Measurements from ENCODE around the gene PTPRCAP. TPM values are rescaled to one million over a fixed set of nuclear protein-coding genes. Genes with fewer than 3 reads are reported as not detected.

Gene PTPRCAP
- polyA plus RNA-seq, 1 of the 3 experiments (the other 2 are of a cell fraction) = 1.4 TPM

GRCh38 chr11:67396587-67397389 lies 40.7 kb downstream of the PTPRCAP start:
- Histone ChIP-seq H3K36me3 (replicated peaks in 1 of 2; ENCODE audit: control insufficient read depth in 1 of 2, insufficient read depth in 2 of 2, low read length in 1 of 2) (peaks cover 8 to 22% of the 10 kb centered on the region in 2 experiments), H3K79me2 (ENCODE audit: insufficient read depth) (peaks cover 33% of the 10 kb centered on the region), H3K27ac (ENCODE audit: low read depth in 2 of 2, low read length in 1 of 2) (no peak overlapping the region), H3K4me2 (no peak overlapping the region), H3K9me3 (no peaks in the 10 kb centered on the region), H4K20me1 (ENCODE audit: insufficient read depth) (peaks cover 14% of the 10 kb centered on the region), H3K9me2 (no peaks in the 10 kb centered on the region), H3K4me1 (ENCODE audit: control insufficient read depth in 1 of 2, insufficient read depth in 2 of 2, low read depth in 1 of 2, low read length in 1 of 2) (peaks cover 6 to 20% of the 10 kb centered on the region in 2 experiments; a peak in 2 of 4 replicates), H3K9ac (no peak overlapping the region), H3F3A (replicated peaks; ENCODE audit: insufficient read depth) (peaks cover 5% of the 10 kb centered on the region), H2AFZ (ENCODE audit: low read depth) (no peak overlapping the region), H3K4me3 (ENCODE audit: low read depth in 2 of 2, low read length in 1 of 2) (no peak overlapping the region), H3K27me3 (ENCODE audit: insufficient read depth) (no peaks in the 10 kb centered on the region)
- POLR2A ChIA-PET = interaction anchor here (1.1 kb wide), 1 partner anchor 23 kb away, joined by 3 read pairs; no protein-coding TSS in a partner anchor
- TF ChIP-seq RFX5 (IDR thresholded peaks at IDR 0.05; ENCODE audit: low read length) (no peak), RCOR1 (IDR thresholded peaks at IDR 0.05; ENCODE audit: low read length) (no peak), JUND (IDR thresholded peaks at IDR 0.05) (no peak), MXI1 (IDR thresholded peaks at IDR 0.05; ENCODE audit: low read depth, low read length) (no peak), CHD2 (IDR thresholded peaks at IDR 0.05; ENCODE audit: low read length, partially characterized antibody) (no peak)
- DNase-seq = no peak
- WGBS (ENCODE audit: low lambda C conversion rate) = 94% methylated on average over 12 of the region's 13 CpGs
- CTCF ChIA-PET = interaction anchor here (0.7 to 4.9 kb wide), 4 partner anchors 14 to 110 kb away, joined by 3 to 29 read pairs (median 6); partner anchors contain the start of gene TMEM134

DNA sequence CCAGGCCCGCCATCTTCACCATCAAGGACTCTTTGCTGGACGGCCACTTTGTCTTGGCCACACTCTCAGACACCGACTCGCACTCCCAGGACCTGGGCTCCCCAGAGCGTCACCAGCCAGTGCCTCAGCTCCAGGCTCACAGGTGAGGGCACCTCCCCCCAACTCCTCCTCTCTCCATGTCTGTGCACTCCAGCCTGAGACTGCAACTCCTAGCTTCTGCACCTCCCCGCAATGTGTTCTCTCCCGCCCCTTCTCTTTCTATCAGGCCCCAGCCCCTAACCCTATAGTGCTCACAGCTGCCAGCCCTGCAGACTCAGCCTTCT lies 41.3 kb downstream of the PTPRCAP start:
- no peaks in the 10 kb centered on the region for H3K27me3 ChIP-seq (ENCODE audit: insufficient read depth)
- H3K4me2 ChIP-seq = no peak overlapping the region
- no peak overlapping the region for H3K27ac ChIP-seq (ENCODE audit: low read depth in 2 of 2, low read length in 1 of 2)
- ChIA-PET CTCF (interaction anchor here (0.7 to 4.9 kb wide), 5 partner anchors 14 to 110 kb away, joined by 3 to 29 read pairs (median 5); partner anchors contain the start of gene TMEM134), POLR2A (interaction anchor here (1.1 kb wide), 1 partner anchor 24 kb away, joined by 3 read pairs; no protein-coding TSS in a partner anchor)
- peaks cover 14% of the 10 kb centered on the region for H4K20me1 ChIP-seq (ENCODE audit: insufficient read depth)
- peaks cover 6 to 21% of the 10 kb centered on the region in 2 experiments; a peak in 2 of 4 replicates for H3K4me1 ChIP-seq (ENCODE audit: control insufficient read depth in 1 of 2, insufficient read depth in 2 of 2, low read depth in 1 of 2, low read length in 1 of 2)
- no peaks in the 10 kb centered on the region for H3K9me2 ChIP-seq
- 90% methylated on average over 7 of the region's 7 CpGs for whole genome bisulfite sequencing (ENCODE audit: low lambda C conversion rate)
- peaks cover 8 to 22% of the 10 kb centered on the region in 2 experiments for H3K36me3 ChIP-seq (replicated peaks in 1 of 2; ENCODE audit: control insufficient read depth in 1 of 2, insufficient read depth in 2 of 2, low read length in 1 of 2)
- peaks cover 34% of the 10 kb centered on the region for H3K79me2 ChIP-seq (ENCODE audit: insufficient read depth)
- H2AFZ ChIP-seq (ENCODE audit: low read depth) = no peak overlapping the region
- no peaks in the 10 kb centered on the region for H3K9me3 ChIP-seq
- H3F3A ChIP-seq (replicated peaks; ENCODE audit: insufficient read depth) = peaks cover 9% of the 10 kb centered on the region
- no peak for DNase-seq
- H3K4me3 ChIP-seq (ENCODE audit: low read depth in 2 of 2, low read length in 1 of 2) = no peak overlapping the region
- TF ChIP-seq, protein P1, sequence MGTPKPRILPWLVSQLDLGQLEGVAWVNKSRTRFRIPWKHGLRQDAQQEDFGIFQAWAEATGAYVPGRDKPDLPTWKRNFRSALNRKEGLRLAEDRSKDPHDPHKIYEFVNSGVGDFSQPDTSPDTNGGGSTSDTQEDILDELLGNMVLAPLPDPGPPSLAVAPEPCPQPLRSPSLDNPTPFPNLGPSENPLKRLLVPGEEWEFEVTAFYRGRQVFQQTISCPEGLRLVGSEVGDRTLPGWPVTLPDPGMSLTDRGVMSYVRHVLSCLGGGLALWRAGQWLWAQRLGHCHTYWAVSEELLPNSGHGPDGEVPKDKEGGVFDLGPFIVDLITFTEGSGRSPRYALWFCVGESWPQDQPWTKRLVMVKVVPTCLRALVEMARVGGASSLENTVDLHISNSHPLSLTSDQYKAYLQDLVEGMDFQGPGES (IDR thresholded peaks at IDR 0.05; ENCODE audit: low read depth, low read length) = no peak
- TF ChIP-seq EP300 (IDR thresholded peaks at IDR 0.05; ENCODE audit: borderline replicate concordance in 1 of 2, low read depth in 1 of 2, low read length in 1 of 2) = no peak
- TF ChIP-seq YY1 (IDR thresholded peaks at IDR 0.05; ENCODE audit: low read depth) = no peak
- TF ChIP-seq FOSL2 (IDR thresholded peaks at IDR 0.05; ENCODE audit: borderline replicate concordance, low read depth) = no peak
- no peak for TF ChIP-seq ELF1 (IDR thresholded peaks at IDR 0.05)
- no peak for TF ChIP-seq TCF12 (IDR thresholded peaks at IDR 0.05)
- TF ChIP-seq, protein P2, sequence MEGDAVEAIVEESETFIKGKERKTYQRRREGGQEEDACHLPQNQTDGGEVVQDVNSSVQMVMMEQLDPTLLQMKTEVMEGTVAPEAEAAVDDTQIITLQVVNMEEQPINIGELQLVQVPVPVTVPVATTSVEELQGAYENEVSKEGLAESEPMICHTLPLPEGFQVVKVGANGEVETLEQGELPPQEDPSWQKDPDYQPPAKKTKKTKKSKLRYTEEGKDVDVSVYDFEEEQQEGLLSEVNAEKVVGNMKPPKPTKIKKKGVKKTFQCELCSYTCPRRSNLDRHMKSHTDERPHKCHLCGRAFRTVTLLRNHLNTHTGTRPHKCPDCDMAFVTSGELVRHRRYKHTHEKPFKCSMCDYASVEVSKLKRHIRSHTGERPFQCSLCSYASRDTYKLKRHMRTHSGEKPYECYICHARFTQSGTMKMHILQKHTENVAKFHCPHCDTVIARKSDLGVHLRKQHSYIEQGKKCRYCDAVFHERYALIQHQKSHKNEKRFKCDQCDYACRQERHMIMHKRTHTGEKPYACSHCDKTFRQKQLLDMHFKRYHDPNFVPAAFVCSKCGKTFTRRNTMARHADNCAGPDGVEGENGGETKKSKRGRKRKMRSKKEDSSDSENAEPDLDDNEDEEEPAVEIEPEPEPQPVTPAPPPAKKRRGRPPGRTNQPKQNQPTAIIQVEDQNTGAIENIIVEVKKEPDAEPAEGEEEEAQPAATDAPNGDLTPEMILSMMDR (IDR thresholded peaks at IDR 0.05) = no peak
- TF ChIP-seq, protein P3, sequence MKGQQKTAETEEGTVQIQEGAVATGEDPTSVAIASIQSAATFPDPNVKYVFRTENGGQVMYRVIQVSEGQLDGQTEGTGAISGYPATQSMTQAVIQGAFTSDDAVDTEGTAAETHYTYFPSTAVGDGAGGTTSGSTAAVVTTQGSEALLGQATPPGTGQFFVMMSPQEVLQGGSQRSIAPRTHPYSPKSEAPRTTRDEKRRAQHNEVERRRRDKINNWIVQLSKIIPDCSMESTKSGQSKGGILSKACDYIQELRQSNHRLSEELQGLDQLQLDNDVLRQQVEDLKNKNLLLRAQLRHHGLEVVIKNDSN (IDR thresholded peaks at IDR 0.05; ENCODE audit: borderline replicate concordance, low read depth) = no peak
- H3K9ac ChIP-seq = no peak overlapping the region
